ENCODE measurements around the gene AURKAIP1.

AURKAIP1 gene

DNA sequence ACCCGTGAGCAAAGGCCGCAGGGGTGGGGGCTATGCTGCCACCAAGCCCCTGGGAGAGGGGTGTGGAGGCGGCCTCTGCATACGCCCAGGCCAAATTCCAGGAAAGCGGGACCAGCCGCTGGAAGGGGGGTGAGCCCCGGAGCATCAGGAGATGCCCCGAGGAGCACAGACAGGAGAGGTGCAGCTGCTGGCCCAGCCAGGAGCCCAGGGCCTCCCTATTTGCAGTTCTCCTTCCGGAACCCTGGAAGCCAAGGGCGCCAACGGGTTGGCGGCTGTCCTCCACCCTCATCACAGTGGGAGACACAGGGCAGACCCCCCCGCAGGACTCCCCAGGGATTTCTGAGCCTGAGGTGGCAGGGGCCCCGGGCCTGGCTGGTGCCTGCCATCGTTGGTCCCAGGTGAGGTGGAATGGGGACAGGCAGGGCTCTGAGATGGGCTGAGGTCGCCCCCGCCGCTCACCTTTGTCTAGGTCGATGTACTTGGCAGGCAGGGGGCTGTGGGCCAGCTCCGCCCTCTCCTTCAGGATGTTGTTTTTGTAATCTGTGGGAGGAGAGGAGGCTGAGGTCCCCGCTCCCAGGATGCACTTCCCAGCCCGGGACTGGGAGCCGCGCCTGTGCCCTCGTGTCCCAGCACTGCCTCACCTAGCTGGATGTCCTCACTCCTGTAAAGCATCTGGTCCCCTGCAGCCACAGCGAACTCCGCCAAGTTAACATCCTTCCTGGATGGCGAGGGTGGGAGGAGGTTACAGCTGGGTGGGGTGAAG, 21.4 kb downstream of the AURKAIP1 start:
- H3K27me3 ChIP-seq, result peaks cover 77% of the 10 kb centered on the region

DNA sequence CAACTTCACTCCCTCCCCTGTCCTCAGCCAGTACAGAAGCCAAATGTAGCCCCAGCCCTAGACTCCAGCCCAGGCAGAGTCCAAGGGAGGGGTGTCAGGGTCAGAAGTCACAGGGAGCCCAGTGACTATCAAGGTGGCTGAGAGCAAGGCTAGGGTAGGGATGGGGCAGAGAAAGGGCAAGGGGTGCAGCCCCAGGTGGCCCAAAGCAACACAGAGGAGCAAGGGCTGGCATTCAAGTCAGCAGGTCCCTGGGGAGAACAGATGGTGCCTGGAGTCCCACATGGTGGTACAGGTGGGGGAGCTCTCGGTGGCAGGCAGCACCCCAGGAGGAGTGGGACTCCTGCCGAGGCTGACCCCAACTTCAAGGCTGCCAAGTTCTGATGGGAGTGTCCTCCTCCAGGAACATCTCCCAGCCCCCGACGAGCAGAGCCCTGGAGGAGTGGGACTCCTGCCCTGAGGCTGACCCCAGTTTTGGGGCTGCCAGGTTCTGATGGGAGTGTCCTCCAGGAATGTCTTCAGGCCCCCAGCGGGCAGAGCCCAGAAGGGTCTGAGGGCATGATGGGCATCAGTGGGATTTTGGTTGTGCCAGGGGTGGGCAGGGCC, 22.1 kb downstream of the AURKAIP1 start:
- no peaks in the 10 kb centered on the region for H3K36me3 ChIP-seq
- H3K4me1 ChIP-seq (ENCODE audit: control insufficient read depth in 1 of 2, insufficient read depth in 1 of 2, low read depth in 1 of 2, low read length in 1 of 2), result peaks cover 9 to 19% of the 10 kb centered on the region in 2 experiments
- H3K9me3 ChIP-seq, result no peaks in the 10 kb centered on the region
- H3K27ac ChIP-seq, result no peak overlapping the region
- no peak overlapping the region for H3K4me3 ChIP-seq (ENCODE audit: low read depth in 1 of 2, low read length in 1 of 2)
- TF ChIP-seq, protein P1, sequence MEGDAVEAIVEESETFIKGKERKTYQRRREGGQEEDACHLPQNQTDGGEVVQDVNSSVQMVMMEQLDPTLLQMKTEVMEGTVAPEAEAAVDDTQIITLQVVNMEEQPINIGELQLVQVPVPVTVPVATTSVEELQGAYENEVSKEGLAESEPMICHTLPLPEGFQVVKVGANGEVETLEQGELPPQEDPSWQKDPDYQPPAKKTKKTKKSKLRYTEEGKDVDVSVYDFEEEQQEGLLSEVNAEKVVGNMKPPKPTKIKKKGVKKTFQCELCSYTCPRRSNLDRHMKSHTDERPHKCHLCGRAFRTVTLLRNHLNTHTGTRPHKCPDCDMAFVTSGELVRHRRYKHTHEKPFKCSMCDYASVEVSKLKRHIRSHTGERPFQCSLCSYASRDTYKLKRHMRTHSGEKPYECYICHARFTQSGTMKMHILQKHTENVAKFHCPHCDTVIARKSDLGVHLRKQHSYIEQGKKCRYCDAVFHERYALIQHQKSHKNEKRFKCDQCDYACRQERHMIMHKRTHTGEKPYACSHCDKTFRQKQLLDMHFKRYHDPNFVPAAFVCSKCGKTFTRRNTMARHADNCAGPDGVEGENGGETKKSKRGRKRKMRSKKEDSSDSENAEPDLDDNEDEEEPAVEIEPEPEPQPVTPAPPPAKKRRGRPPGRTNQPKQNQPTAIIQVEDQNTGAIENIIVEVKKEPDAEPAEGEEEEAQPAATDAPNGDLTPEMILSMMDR (IDR thresholded peaks at IDR 0.05), result no peak
- peaks cover 77% of the 10 kb centered on the region for H3K27me3 ChIP-seq

More for the DNA sequence above, 21.4 kb downstream of the AURKAIP1 start:
- Histone ChIP-seq H3K4me1 (ENCODE audit: control insufficient read depth in 1 of 2, insufficient read depth in 1 of 2, low read depth in 1 of 2, low read length in 1 of 2) (peaks cover 2 to 13% of the 10 kb centered on the region in 2 experiments), H3K27ac (no peak overlapping the region), H3K36me3 (no peaks in the 10 kb centered on the region), H3K4me3 (ENCODE audit: low read depth in 1 of 2, low read length in 1 of 2) (no peak overlapping the region), H3K9me3 (no peaks in the 10 kb centered on the region)
- TF ChIP-seq, protein P1 (IDR thresholded peaks at IDR 0.05), result no peak

DNA sequence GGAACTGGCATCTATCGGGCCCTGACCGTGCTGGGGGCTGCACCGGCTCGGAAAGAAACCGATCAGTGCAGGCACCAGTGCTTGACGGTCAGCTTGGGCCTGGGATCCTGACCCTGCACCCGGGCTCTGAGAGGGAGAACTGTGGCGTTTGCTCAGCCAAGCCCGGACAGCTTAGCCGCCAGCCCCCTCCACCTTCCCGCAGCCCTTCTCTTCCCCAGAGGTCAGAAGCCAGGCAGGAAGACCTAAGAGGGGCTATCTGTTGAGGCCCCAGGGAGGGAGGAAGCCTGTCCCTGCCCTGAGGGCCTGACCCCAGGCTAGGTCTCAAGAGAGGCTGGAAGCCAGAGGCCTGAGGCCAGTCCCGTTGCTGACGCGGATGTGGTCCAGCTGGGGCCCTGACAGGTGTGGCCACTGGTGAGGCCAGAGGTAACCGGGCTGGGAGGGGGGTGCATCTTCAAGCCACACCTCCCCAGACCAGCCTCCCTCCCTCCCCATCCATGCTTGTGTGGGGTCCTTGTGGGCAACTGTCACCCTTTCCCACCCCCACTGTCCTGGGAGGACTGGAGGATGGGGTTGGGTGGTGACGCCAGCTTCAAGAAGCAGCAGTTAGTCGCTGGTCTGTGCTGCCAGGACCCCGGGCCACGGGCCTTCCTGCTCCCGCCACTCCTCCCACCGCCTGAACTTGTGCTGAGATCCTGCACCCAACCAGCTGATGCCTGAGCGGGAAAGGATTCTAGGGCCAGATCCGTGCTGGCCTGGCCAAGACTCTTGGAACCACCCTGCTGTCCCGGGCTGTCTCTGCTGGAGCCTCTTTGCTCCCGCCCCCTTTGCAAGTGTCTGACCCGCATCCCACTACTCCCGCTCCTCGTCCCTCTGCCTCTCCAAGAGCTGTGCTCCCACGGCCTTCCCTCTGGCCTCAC, 23.2 kb downstream of the AURKAIP1 start:
- Histone ChIP-seq H3K4me3 (ENCODE audit: low read depth in 1 of 2, low read length in 1 of 2) (no peak overlapping the region), H3K27me3 (peaks cover 71% of the 10 kb centered on the region), H3K9me3 (no peaks in the 10 kb centered on the region), H3K36me3 (no peaks in the 10 kb centered on the region), H3K27ac (no peak overlapping the region), H3K4me1 (ENCODE audit: control insufficient read depth in 1 of 2, insufficient read depth in 1 of 2, low read depth in 1 of 2, low read length in 1 of 2) (peaks cover 9 to 20% of the 10 kb centered on the region in 2 experiments)
- TF ChIP-seq, protein P1 (IDR thresholded peaks at IDR 0.05), result no peak

DNA sequence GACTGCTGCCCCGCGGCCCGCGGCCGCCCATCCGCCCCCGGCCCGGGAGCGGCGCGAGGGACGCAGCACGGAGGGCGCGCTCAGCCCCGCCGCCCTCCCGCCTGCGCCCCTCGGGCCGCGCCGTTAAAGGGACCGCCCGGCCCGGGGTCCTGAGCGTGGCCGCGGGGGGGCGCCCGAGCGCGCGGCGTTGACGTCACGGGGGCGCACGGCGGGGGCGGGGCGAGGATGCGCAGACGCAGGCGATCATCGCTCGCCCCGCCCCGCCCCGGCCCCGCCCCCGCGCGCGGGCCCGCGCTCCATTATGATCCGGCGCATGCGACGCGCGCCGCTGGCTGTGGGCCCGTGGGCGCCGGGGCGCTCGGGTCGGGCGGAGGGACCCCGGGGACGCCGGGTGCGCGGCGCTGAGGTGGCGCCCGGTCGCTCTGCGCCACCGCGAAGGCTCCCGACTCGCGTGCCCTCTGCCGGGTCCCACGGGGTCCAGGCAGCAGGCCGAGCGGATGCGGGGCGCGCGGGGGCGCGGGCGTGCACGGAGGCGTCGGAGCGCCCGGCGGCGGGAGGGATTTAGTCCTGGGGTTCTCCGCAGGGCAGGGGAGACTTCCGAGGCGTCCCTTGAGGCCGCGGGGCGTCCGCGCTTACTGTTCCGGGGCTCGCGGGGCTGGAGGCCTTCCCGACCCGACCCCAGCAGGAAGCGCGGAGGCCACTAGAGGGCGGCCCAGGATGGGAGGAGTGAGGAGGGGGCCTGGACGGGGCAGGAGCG, 25.6 kb downstream of the AURKAIP1 start, which contains the start of gene DVL1:
Gene DVL1 (minus strand): TSS at position 163 of the 757 bp plus-strand sequence. CDS start 353 bp downstream, outside the sequence.
- peak within 1 kb of the TSS; percentile 64 for H3K27ac ChIP-seq
- no peaks in the 10 kb centered on the region for H3K9me3 ChIP-seq
- TF ChIP-seq, protein P1 (IDR thresholded peaks at IDR 0.05), result peak; percentile 47
- peaks cover 48% of the 10 kb centered on the region for H3K27me3 ChIP-seq
- H3K4me1 ChIP-seq (ENCODE audit: control insufficient read depth in 1 of 2, insufficient read depth in 1 of 2, low read depth in 1 of 2, low read length in 1 of 2), result peaks cover 9% of the 10 kb centered on the region in 2 experiments
- no peaks in the 10 kb centered on the region for H3K36me3 ChIP-seq
- peak within 1 kb of the TSS; percentile 70 to 75 for H3K4me3 ChIP-seq (ENCODE audit: low read depth in 1 of 2, low read length in 1 of 2)
